Erythroblast (primary cell): ENCODE results near the gene TMEM238.
"Not testable (repeated sequence)": the region's sequence is repeated elsewhere in the genome, so short reads cannot be mapped to it uniquely, and the experiment has no call there.

Experiments used
- GATA1 ChIP-seq: IDR thresholded peaks from 2 replicates; pipeline ENCODE4 v1.6.1; 2011; ENCODE audit warnings: low read depth, mild to moderate bottlenecking, control low read depth, low read length, moderate library complexity
- POLR2A ChIP-seq: IDR thresholded peaks from 2 replicates; pipeline ENCODE4 v1.6.1; 2011; ENCODE audit warnings: mild to moderate bottlenecking, low read length

GRCh38 chr19:55401390-55401789, 17.3 kb upstream of the TMEM238 start:
- not testable (repeated sequence) for TF ChIP-seq POLR2A, GATA1
